DMS153 treated with DMSO at 0.1 percent for 48 hours (cell line): Measurements from ENCODE around the gene KDM3B.

Source experiments
- DNase-seq: peaks from one replicate; lab custom pipeline; 2025; ENCODE audit not compliant: unreplicated experiment; lab: John Stamatoyannopoulos, UW

KDM3B gene

DNA sequence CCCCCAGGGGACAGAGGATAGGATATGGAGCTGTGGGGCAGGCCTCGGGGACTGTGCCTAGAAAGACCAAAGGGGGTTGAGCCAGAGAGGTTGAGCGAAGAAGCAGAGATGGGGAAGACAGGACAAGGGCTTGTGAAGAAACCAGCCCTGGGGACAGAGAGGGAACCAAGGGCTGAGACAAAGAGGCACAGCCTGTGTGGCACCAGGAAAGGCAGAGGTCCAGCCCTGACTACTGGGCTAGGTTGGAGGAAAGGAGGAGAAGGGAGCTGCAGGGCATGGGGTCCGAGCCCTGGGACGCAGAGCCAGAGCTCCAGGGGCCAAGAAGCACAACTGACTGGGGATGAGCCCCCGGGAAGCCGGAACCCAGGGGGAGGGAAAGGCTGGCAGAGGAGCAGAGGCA, 95.6 kb downstream of the KDM3B start:
- no peak for DNase-seq

DNA sequence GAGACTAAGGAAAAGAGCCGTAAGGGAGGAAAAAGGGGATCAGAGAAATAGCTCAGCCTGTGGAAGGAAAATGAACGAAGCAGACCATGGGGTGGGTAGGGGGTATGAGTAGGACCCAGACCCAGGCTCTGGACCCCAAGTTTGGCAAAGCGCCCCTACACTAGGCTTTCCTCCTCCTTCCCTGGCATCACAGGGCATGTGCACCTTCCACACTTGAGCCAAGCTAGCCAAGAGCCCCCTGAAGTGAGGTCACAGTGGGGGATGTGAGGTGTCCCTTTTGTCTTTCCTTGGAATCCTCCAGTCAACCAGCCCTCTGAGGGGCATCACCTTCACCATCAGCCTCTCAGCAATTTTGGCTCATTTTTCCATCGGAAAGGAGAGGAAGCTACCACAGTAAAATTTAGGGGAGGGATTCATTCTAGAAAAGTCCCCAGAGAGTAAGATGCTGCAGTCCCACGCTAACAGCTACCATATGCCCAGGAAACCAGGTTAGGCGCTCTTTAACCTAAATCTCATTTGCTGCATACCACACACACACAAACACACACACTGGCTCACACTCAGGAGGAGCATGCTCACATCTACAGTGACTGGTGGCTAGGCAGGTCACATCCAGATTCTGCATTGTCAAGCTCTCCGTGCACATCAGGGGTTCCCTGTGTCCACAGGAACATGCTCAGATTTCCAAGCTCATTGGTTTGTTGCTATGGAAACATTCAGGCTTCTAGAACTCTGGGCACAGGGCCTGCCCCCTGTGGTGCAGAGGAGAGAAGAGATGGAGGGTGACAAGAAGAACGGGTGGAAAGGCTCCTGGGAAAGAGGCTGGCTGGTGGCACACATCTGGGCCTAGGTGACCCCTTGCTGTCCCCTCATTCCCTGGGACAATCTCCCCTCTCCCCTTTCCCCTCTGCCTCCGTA, 96.3 kb downstream of the KDM3B start:
- DNase-seq, result no peak

DNA sequence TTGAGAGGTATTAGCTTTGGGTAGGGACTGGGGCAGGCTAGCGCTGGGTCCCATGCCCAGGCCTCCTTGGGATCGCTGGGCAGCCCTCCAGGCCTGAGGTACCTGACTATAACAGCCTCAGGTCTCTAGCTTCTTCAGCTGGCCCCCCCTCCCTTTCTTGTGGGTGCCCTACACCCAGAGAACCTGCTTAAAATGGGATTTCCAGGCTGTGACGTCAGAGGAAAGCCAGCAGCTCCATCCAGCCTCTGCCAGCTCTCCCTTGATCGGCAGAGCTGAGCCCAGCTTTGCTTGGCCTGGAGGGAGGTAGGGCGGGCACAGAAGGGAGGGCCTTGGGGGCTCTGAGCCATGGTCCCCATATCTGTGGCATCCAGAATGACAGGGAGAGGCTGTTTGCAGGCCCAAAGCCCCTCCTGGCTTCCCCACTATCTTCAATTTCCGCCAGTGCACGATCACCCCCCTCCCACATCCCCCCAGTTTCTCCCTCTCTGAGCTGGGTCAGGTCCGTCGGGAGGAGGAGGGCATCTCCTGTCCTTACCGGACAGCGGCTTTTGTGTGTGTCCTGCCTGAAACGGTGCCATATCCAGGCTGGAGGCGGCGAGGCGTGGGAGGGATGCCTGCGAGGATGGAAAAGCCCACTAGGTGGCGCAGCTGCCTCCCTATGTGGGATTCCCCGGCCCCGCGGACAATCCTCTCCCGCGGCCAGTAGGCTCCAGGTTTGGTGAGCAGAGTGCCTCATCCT, 97.2 kb downstream of the KDM3B start:
- peak; percentile 24 for DNase-seq

- no peak for DNase-seq
These were observed 98.5 kb downstream of the KDM3B start for GRCh38 chr5:138450971-138451370.

DNA sequence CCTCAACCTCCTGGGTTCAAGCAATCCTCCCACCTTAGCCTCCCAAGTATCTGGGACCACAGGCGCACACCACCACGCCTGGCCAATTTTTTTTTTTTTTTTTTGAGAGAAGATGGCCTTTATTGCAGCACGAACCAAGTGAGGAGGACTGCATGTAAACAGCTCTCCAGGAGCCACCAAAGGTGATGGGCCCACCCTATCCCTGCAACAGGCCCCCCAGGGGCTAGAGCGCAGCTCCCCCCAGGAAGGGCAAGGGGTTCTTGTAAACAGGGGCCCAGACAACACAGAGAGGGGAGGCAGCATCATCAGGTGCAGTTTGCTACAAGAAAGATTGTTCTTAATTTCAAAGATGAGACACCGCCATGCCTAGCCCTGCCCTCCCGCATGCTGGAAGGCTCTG, 100.2 kb downstream of the KDM3B start:
- no peak for DNase-seq

- DNase-seq, result no peak
These were observed 101.1 kb downstream of the KDM3B start for GRCh38 chr5:138453590-138453989.

DNA sequence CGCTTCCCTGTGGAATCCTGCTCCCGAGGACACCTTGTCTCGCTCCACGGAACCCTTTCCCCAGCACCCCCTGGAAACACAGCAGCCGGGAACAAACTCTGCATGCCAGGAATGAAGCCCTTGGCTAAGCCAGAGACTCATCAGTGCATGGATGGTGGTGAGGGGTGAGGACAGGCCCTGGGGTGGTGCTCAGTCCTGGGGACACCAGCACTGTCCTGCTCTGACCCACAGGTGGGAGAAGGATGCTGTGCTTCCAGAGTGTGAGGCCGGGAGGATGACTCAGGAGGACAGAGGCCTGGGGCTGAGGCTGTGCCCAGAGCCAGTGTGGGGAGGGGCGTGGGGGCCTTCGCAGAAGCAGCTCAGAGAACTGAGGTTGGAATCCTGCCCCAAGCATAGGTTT, 101.6 kb downstream of the KDM3B start:
- no peak for DNase-seq

- no peak for DNase-seq
These were observed 102.9 kb downstream of the KDM3B start for GRCh38 chr5:138455232-138455930.

- DNase-seq, result no peak
These were observed 105.2 kb downstream of the KDM3B start for GRCh38 chr5:138457531-138458275.

DNA sequence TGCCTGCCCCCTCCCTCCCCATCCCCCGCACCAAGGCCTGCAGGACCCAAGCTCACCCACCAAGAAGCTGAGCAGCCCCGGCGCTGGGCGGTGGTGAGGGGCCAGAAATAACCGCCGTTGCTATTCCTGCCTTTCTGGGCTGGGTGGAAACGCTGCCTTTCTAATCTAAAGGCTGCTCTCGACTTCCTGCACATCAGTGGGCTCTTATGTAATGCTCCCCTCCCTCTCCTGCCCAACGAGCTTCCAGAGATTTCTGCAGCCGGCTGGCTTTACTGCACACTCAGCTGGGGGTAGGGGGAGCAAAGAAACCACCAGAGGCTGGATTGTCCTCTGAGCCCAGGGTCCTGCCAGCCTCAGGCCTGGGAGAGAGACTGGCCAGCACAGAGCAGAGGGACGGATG, 105.9 kb downstream of the KDM3B start:
- no peak for DNase-seq

DNA sequence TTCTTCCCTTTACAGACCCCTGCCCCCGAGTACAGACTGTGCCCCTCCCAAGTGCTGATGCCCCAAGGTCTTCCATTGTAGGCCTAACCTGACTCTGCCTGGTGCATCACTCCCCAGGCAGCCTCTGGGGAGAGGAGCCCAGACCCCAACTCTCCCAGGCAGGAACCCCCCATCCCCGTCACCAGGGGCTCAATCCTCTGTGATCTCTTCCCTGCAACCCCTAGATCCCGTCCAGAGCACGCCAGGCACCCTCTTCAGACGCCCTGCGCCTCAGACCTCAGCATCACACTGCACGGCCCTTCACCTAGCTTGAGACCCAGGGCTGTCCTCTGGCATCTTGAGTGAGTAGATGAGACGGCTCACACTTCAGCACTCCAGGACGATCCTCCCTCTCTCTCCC, 106.4 kb downstream of the KDM3B start:
- no peak for DNase-seq

- DNase-seq, result no peak
These were observed 106.9 kb downstream of the KDM3B start for GRCh38 chr5:138459311-138459933.

- DNase-seq, result no peak
These were observed 107.7 kb downstream of the KDM3B start for GRCh38 chr5:138460032-138460693.

DNA sequence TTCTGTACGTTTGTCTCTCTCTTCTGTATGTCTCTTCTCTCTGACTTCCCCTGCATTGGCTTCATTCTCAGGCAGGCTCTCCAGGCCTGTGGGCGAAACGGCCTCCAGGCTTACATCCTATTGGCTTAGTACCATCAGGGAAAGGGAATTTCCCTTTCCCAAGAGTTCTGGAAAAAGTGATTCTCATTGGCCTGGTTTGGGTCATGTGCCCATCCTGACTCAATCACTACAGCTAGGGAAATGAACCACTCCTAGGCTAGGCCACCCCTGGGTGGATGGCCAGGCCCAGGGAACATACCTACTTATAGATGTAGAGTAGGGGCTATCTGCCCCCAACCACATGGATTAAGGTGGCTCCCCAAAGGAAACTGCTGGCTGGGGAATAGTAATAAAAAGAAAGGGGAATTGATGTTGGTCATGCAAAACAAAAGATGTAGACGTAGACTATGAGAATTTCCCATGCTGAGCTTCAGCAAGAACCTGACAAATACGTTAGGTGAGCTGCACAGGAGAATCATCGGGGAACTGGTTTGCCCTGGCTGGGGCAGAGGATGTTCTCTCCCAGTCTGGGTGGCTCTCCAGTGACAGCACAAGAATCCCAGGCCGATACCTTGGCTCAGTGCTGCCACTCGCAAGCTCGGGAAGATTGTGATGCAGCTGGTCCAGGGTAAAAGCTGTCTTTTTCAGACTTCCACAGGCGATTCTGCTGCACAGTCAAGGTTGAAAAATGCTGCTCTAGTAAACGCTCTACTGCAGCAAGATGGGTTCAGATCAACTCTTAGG, 109.0 kb downstream of the KDM3B start:
- DNase-seq, result no peak

DNA sequence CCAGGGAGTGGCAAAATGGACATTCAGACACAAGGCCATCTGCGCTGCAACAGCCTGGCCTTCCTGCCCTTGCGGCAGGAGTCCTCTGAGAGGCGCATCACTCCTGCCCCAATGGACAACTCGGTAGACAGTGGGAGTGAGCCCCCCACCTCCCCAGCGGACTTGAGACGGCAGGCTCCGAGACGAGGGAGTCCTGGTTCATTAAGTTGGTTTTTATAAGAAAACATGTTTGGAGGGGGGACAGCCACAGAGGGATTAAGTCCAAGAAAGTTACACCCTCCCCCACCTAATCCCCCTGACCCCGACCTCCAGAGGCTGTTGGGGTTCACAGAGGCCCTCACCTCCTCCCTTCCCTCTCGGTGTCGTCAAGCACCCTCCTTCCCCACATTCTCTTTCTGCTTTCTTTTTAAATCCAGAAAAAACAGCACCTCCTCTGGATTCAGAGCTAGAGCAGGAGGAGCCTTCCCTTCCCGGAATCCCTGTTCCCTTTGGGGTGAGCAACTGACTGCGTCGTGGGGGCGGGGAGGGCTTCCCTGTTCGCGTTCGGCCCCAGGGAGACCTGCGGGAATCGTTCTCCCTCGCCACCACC, 111.0 kb downstream of the KDM3B start:
- DNase-seq, result no peak

DNA sequence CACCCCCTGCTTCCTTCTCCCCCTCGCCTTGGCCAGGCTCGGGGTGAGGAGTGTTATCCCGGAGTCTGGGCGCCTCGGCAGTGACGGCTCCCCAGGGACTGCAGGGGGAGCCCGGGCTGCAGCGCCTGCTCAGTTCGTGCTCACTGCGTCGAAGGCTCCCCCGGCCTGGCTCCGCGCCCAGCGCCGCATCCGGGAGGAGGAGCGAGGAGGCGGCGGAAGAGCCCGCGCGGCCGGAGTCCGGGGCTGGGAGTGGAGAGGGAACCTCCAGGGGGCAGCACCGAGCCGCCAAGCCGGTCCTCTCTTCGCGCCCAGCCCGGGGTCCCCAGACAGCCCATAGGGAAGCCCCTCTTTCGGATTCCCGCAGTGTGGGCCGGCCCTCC, 111.5 kb downstream of the KDM3B start:
- peak; percentile 65 for DNase-seq

DNA sequence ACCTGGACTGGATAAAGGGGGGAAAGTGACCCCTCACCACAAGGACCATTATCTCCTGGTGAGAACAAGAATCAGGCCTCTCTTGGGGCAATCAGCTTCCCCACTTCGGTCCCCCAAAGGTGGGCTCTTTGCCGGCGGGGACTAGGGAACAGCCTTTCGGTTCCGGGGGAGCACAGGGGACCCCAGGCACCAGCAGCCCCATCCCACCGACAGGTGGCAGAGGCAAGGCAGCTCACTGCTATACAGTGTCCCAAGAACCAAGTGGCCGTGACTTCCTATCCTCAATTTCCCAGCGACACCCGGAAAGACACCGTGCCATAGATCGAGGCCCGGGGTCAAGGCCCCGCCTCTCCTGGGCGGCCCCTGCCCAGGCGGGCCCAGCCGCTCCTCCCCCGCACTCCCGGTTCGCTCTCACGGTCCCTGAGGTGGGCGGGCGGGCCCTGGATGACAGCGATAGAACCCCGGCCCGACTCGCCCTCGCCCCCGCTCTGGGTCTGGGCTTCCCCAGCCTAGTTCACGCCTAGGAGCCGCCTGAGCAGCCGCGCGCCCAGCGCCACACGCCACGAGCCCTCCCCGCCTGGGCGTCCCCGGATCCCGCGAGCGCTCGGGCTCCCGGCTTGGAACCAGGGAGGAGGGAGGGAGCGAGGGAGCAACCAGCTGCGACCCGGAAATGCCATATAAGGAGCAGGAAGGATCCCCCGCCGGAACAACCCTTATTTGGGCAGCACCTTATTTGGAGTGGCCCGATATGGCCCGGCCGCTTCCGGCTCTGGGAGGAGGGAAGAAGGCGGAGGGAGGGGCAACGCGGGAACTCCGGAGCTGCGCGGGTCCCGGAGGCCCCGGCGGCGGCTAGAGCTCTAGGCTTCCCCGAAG, 112.1 kb downstream of the KDM3B start:
- peak; percentile 89 for DNase-seq
